Thymus (tissue), 11 donors: ENCODE results near the gene IP6K1. TPM values are rescaled to one million over a fixed set of nuclear protein-coding genes. Genes with fewer than 3 reads are reported as not detected.

ENCODE experiments used
- DNase-seq, 9 donors: peaks; one replicate each; pipeline ENCODE4 v3.0.0-alpha.2; 2013; ENCODE audit warnings: low spot score in 9 of 9, low read depth in 6 of 9, missing footprints in 1 of 9
- H3K27ac ChIP-seq, 2 donors: one replicate each; pipeline ENCODE4 v1.5.1; 2013; ENCODE audit warnings: control low read depth in 1 of 2, low read depth in 1 of 2, low read length in 1 of 2, mild to moderate bottlenecking in 1 of 2, moderate library complexity in 1 of 2
- H3K27me3 ChIP-seq, 2 donors: one replicate each; pipeline ENCODE4 v1.5.1; 2013; ENCODE audit warnings: low read length in 1 of 2; ENCODE audit not compliant: control insufficient read depth in 2 of 2, insufficient read depth in 1 of 2
- H3K36me3 ChIP-seq, 2 donors: one replicate each; pipeline ENCODE4 v1.5.1; 2013; ENCODE audit warnings: low read length in 1 of 2, mild to moderate bottlenecking in 1 of 2, moderate library complexity in 1 of 2; ENCODE audit not compliant: control insufficient read depth in 2 of 2, insufficient read depth in 2 of 2
- H3K4me1 ChIP-seq, 2 donors: one replicate each; pipeline ENCODE4 v1.5.1; 2013; ENCODE audit warnings: low read length in 2 of 2; ENCODE audit not compliant: control insufficient read depth in 2 of 2, insufficient read depth in 2 of 2
- H3K4me3 ChIP-seq, 2 donors: one replicate each; pipeline ENCODE4 v1.5.1; 2013; ENCODE audit warnings: low read length in 2 of 2, control low read depth in 1 of 2, mild to moderate bottlenecking in 1 of 2
- H3K9me3 ChIP-seq, 2 donors: one replicate each; pipeline ENCODE4 v1.5.1; 2013; ENCODE audit warnings: low read length in 1 of 2, mild to moderate bottlenecking in 1 of 2; ENCODE audit not compliant: control insufficient read depth in 2 of 2, insufficient read depth in 1 of 2
- WGBS: extraction: QIAGEN DNeasy Blood & Tissue Kit; methylation state at CpG from one replicate; pipeline ENCODE4 v1.1.7; 2013; 5-methylcytosine and 5-hydroxymethylcytosine counted together
- polyA plus RNA-seq: library from polyadenylated mRNA; stranded (reverse); fragments of 200-250 nt; gene quantifications from one replicate; pipeline ENCODE4 v1.2.3, GENCODE V29; 2013
- total RNA-seq: library from RNA; stranded (reverse); fragments of 120-200 nt; gene quantifications from one replicate; pipeline ENCODE4 v1.2.4, GENCODE V29; 2013
- donor health status: healthy.

Gene IP6K1
- total and polyA plus RNA-seq, 2 donors = 12.2 to 17.2 TPM

DNA sequence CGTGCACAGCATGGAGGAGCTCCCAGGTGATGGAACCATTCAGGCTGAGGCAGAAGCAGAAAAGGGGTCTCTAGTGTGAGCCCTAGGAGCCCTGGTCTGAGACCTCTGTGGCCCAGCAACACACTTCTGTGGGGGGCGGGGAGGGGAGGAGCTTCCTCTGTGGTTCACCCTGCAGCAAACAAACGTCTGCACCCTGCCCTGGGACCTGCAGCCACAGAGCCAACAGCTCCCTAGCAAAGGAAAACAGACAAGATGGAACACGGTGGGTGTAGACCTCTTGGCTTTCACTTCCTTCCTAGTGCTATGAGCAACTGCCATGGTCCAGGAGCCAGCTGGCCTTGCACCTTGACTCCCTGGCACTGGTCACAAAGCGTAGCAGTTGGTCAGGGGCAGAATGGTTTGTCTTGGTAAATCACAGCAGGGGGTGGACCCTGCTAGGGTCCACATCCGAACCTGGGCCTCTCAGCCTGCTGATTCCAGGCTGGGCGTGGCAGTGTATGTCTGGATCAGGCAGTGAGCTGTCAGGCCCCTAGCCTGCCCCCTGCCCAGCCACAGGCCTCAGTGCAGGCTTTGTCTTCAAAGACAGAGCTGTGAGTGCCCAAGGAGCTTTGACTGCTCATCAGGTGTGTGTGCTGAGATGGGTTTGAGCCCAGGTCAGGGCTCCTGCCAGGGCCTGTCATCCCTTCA lies 73.6 kb downstream of the IP6K1 start:
- Histone ChIP-seq H3K4me3 (no peak overlapping the region), H3K36me3 (peaks cover 16 to 24% of the 10 kb centered on the region in 2 donors), H3K27me3 (no peaks in the 10 kb centered on the region), H3K4me1 (peaks cover 18 to 37% of the 10 kb centered on the region in 2 donors), H3K27ac (peak overlapping the region; percentile 3 to 71), H3K9me3 (no peaks in the 10 kb centered on the region)
- peak in 3 of 9 donors; percentile 53 to 67 (median 67) for DNase-seq
- 27% methylated on average over 7 of the region's 7 CpGs for WGBS

DNA sequence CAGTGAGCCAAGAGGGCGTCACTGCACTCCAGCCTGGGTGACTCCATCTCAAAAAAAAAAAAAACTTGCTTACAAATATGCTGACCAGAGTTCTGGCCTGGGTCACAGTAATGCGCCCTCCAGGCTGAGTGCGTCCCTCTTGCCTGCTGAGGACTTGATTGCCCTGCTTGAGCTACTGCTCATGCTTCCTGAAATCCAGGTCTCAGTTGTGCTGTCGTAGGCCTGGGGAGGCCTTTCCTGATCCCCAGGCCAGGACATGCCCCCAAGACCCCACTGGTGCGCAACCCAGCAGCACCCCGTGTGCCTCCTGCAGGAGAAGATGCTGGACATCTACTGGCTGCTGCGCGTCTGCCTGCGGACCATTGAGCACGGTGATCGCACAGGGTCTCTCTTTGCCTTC lies 74.2 kb downstream of the IP6K1 start:
- WGBS = 86% methylated on average over 11 of the region's 11 CpGs
- DNase-seq = no peak
- peaks cover 18 to 33% of the 10 kb centered on the region in 2 donors for H3K4me1 ChIP-seq
- H3K27me3 ChIP-seq = no peaks in the 10 kb centered on the region
- no peaks in the 10 kb centered on the region for H3K9me3 ChIP-seq
- no peak overlapping the region for H3K4me3 ChIP-seq
- H3K36me3 ChIP-seq = peaks cover 20 to 28% of the 10 kb centered on the region in 2 donors
- H3K27ac ChIP-seq = peak overlapping the region; percentile 3 to 71

DNA sequence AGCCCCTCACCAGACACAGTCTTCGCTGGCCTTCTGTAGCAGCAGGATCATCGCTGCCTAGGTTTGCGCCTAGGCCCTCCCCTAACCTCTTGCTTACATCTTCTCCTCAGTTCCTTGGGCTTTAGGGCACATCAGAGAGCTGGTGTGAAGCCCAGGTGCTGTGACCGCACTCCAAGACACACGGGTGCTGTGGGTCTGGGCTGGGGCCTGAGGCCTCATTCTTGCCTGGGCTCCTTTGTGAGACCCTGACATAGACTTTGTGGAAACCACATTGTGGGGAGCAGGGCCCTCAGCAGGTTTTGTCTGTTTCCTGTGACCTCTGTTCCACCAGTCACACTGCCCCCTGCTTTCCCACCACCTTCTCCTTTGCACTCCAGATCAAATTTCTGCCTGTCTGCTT lies 74.9 kb downstream of the IP6K1 start:
- H3K9me3 ChIP-seq = no peaks in the 10 kb centered on the region
- WGBS = 13% methylated on average over 5 of the region's 5 CpGs
- H3K27ac ChIP-seq = peak overlapping the region in 1 of 2 donors; percentile 36
- H3K27me3 ChIP-seq = no peaks in the 10 kb centered on the region
- DNase-seq = peak in 1 of 9 donors; percentile 49
- H3K36me3 ChIP-seq = peaks cover 26 to 29% of the 10 kb centered on the region in 2 donors
- H3K4me3 ChIP-seq = no peak overlapping the region
- peaks cover 18 to 33% of the 10 kb centered on the region in 2 donors for H3K4me1 ChIP-seq

DNA sequence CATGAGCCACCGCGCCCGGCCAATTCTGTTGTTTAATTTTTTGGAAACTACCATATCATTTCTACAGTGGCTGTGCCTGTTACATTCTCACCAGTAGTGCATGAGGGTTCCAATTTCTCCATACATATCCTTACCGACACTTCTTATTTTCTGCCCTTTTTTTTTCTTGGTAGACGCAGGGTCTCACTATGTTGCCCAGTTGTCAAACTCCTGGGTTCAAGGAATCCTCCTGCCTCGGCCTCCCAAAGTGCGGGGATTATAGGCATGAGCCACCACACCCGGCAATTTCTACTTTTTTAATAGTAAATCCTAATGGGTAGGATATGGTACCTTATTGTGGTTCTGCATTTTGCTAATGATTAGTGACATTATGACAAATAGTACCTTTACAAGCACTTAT lies 76.5 kb downstream of the IP6K1 start:
- no peak for DNase-seq
- 92% methylated on average over 8 of the region's 8 CpGs for WGBS
- Histone ChIP-seq H3K36me3 (peaks cover 30 to 32% of the 10 kb centered on the region in 2 donors), H3K4me3 (no peak overlapping the region), H3K27me3 (no peaks in the 10 kb centered on the region), H3K27ac (no peak overlapping the region), H3K9me3 (no peaks in the 10 kb centered on the region), H3K4me1 (peaks cover 18 to 33% of the 10 kb centered on the region in 2 donors)

DNA sequence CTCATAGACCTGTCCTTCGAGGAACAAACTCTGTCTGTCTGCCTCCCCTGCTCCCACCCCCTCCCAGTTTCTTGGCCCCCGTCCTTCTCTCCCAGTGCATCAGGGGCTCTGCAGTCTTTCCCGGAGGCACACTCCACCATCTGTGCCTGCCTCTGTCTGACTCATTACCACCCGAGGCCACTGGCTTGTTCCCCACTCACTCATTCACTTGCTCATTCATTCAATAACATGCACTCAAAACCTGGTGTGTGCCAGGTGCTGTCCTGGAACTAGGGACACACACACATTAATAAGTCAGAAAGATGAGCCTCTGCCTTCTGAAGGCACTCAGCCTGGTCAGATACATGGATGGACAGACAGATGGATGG lies 79.2 kb downstream of the IP6K1 start:
- WGBS = 93% methylated on average over 4 of the region's 4 CpGs
- H3K9me3 ChIP-seq = peaks cover 0 to under 1% of the 10 kb centered on the region in 2 donors
- H3K4me3 ChIP-seq = no peak overlapping the region
- no peak for DNase-seq
- H3K27ac ChIP-seq = no peak overlapping the region
- peaks cover 35 to 48% of the 10 kb centered on the region in 2 donors for H3K36me3 ChIP-seq
- no peaks in the 10 kb centered on the region for H3K27me3 ChIP-seq
- peaks cover 10 to 14% of the 10 kb centered on the region in 2 donors for H3K4me1 ChIP-seq

DNA sequence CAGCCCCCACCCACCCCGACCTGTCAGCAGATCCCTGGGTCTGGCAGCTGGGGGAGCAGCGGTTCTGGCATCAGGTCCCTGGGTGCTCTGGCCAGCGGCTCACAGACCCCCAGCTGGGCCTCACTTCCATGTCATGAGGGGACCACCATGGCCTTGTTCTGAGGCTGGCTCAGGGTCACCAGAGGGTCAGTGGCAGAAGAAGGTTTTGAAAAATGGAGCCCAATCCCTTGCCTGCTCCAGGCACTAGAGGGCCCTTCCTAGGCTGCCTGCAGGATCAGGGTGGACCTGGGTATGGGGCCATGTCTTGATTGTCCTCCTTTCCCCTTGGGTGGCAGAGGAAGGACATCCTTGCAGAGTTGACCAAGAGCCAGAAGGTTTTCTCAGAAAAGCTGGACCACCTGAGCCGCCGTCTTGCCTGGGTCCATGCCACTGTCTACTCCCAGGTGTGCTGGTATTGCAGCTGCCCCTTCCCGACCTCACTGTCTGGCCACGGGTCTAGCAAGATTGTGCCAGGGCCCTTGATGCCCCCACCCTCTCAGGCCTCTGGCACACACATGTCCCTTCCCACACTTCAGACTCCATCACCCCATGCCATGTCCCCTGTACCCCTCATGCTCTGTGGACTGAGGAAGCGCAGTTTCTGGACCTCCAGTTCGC lies 79.8 kb downstream of the IP6K1 start:
- no peaks in the 10 kb centered on the region for H3K27me3 ChIP-seq
- peaks cover 6 to 9% of the 10 kb centered on the region in 2 donors for H3K4me1 ChIP-seq
- no peak for DNase-seq
- no peak overlapping the region for H3K27ac ChIP-seq
- peaks cover 37 to 53% of the 10 kb centered on the region in 2 donors for H3K36me3 ChIP-seq
- H3K4me3 ChIP-seq = no peak overlapping the region
- peaks cover 0 to 4% of the 10 kb centered on the region in 2 donors for H3K9me3 ChIP-seq
- 96% methylated on average over 9 of the region's 9 CpGs for WGBS

DNA sequence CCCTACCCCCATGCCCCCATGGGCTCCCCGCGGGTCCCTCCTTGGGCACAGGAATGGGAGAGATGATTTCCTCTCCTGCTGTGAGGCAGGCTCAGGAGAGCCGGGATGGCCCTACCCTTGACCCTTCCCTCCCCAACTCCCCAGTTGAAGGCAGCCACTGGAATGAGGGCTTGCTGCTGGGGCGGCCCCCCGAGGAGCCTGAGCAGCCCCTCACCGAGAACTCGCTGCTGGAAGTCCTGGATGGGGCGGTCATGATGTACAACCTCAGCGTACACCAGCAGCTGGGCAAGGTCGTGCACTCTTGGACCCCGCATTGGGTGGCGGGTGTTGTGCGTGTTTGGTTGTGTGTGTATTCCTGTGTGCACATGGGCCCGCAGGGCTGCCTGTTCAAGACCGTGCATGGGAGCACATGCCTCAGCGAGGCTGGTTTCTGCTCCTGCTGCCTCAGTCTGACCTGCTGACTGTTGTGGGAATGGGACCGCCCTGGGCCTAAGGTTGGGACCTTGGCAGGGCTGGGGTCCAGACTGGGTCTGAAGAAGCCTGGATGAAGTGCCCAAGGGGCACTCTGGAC lies 80.9 kb downstream of the IP6K1 start:
- Histone ChIP-seq H3K4me1 (no peaks in the 10 kb centered on the region), H3K4me3 (no peak overlapping the region), H3K36me3 (peaks cover 48 to 62% of the 10 kb centered on the region in 2 donors), H3K27me3 (no peaks in the 10 kb centered on the region), H3K9me3 (peaks cover 0 to 4% of the 10 kb centered on the region in 2 donors), H3K27ac (no peak overlapping the region)
- 98% methylated on average over 17 of the region's 17 CpGs for WGBS
- no peak for DNase-seq

DNA sequence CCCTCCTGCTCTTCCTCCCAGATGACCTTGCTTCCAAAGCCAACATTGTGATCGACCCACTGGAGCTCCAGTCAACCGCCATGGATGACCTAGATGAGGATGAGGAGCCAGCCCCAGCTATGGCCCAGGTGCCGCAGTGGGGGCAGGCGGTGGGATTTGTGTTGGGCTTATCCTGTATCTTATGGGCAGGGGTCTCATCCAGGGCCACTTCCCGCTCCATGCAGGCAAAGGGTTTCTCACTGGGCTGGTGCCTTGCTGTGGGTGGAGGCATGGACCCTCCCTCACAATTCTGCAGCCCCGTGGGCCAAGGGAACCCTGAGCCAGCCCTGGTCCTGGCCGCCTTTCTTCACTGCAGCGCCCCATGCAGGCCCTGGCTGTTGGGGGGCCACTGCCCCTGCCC lies 81.7 kb downstream of the IP6K1 start:
- Histone ChIP-seq H3K36me3 (peaks cover 55 to 70% of the 10 kb centered on the region in 2 donors), H3K27ac (no peak overlapping the region), H3K27me3 (no peaks in the 10 kb centered on the region), H3K9me3 (peaks cover 0 to 4% of the 10 kb centered on the region in 2 donors), H3K4me3 (no peak overlapping the region), H3K4me1 (no peaks in the 10 kb centered on the region)
- WGBS = over 99% methylated on average over 8 of the region's 8 CpGs
- no peak for DNase-seq

DNA sequence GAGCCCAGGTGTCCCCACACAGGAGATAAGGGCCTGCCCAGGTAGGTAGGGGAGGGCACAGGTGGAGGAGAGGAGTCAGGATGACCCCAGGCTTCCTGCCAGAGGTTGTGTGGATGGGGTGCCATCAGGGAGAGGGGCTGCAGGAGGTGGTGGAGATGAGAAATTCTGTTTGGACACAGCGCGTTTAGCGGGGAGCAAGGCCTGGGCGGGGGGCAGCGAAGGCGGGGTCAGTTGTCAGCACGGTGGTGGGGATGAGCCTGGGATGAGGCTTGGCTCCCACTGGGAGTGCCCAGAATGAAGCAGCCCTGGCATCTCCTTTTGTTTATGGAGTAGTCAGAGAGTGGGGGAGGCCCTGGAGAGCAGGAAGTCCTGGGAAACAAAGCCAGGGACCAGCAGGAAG lies 82.4 kb downstream of the IP6K1 start:
- no peaks in the 10 kb centered on the region for H3K4me1 ChIP-seq
- no peak for DNase-seq
- no peak overlapping the region for H3K4me3 ChIP-seq
- peaks cover 0 to 4% of the 10 kb centered on the region in 2 donors for H3K9me3 ChIP-seq
- H3K27ac ChIP-seq = no peak overlapping the region
- H3K36me3 ChIP-seq = peaks cover 59 to 74% of the 10 kb centered on the region in 2 donors
- WGBS = over 99% methylated on average over 7 of the region's 7 CpGs
- no peaks in the 10 kb centered on the region for H3K27me3 ChIP-seq
